Retinal pigment epithelial cell (primary cell): ENCODE measurements around the gene SLC4A3.

Experiments used
- DNase-seq: peaks from one replicate; pipeline ENCODE4 v3.0.0-alpha.2; 2010; ENCODE audit warnings: low read depth
- H3K4me3 ChIP-seq: 2 replicates; pipeline ENCODE4 v1.5.1; 2011; ENCODE audit warnings: mild to moderate bottlenecking, low read length, control low read depth, moderate library complexity
- CTCF ChIP-seq: conservative IDR thresholded peaks from 2 replicates; pipeline ENCODE4 v1.5.1; 2011; ENCODE audit warnings: low read depth, low read length, control low read depth, inconsistent platforms

The SLC4A3 gene

GRCh38 chr2:219593154-219593553, 34.3 kb upstream of the SLC4A3 start:
- no peak for DNase-seq
- no peak for TF ChIP-seq CTCF
- no peak overlapping the region for H3K4me3 ChIP-seq

- TF ChIP-seq CTCF, result peak; percentile 40
- H3K4me3 ChIP-seq, result no peak overlapping the region
- DNase-seq, result no peak
These were observed 32.2 kb upstream of the SLC4A3 start for GRCh38 chr2:219595256-219595655.

- H3K4me3 ChIP-seq, result peak overlapping the region; percentile 92
- no peak for TF ChIP-seq CTCF
- no peak for DNase-seq
These were observed 30.4 kb upstream of the SLC4A3 start for GRCh38 chr2:219596954-219597551.

GRCh38 chr2:219597552-219598307, 29.7 kb upstream of the SLC4A3 start, which contains the start of gene STK11IP:
STK11IP (plus strand) TSS chr2:219597857; CDS start chr2:219598120, 263 bp downstream.
- peak; percentile 88 for DNase-seq
- H3K4me3 ChIP-seq, result peak within 1 kb of the TSS; percentile 92
- TF ChIP-seq CTCF, result no peak

- no peak for TF ChIP-seq CTCF
- peak overlapping the region; percentile 92 for H3K4me3 ChIP-seq
- DNase-seq, result no peak
These were observed 28.9 kb upstream of the SLC4A3 start for GRCh38 chr2:219598308-219599078.

- H3K4me3 ChIP-seq, result no peak overlapping the region
- no peak for TF ChIP-seq CTCF
- no peak for DNase-seq
These were observed 23.7 kb upstream of the SLC4A3 start for GRCh38 chr2:219603771-219604170.
